Right hindlimb (tissue), 1 donor: Measurements from ENCODE around the gene CLK4.

ENCODE experiments used
- DNase-seq: peaks from one replicate; pipeline ENCODE4 v3.0.0-alpha.2; 2018

Gene CLK4

GRCh38 chr5:178585421-178585820 lies 41.4 kb downstream of the CLK4 start:
- peak; percentile 62 for DNase-seq

DNA sequence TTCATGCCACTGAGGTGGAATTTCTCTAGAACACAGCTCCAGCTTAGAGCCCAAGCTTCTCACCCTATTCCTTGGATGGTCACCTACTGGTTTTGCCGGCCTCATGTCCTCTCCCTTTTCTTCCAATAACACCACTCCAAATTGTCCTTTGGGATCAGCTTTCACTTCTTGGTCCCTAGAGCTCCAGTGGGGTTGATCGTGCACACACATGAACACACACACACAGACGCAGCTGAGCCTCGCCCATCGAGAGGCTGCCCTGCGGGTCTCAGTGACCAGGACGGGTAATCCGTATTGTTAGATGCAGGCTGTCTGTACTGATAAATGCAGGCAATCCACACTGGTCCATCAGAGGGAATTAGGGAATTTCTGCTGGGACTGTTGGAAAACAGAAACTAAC lies 43.6 kb downstream of the CLK4 start:
- no peak for DNase-seq

DNA sequence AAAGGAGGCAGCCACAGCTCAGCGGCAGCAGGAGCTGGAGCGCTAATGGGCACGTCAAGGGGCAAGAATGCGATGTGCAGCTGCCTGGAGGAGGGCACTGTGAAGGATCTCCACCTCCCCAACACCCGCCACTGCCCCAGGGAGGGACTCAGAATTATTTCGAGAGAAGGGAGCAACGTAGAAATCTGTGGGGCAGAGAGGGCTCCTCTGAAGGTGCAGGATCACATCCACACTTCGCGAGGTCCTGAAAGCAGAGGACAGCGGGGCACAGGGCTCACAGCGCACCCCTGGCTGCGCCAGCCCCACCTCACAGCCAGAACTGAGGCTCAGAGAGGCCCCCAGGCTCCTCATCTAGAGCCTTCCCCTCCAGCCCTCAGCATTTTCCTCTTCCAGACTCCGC lies 44.6 kb downstream of the CLK4 start:
- no peak for DNase-seq

DNA sequence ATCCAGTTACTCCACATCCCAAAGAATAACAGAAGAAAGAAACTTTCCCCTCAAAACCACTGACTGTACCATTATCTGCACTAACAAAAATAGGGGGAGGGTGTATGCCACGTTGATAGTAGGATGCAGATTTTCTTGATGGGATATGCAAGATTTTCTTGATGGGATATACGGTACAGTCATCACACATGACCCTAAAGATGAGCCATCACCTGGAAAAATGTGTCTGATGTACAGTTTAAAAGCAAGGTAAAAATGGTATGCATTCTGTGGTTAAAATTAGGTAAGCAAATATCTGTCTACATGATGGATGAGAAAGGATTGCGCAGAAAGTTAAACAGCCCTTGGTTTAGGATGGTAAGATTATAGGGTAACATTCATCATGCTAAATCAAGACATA lies 45.2 kb downstream of the CLK4 start:
- no peak for DNase-seq

DNA sequence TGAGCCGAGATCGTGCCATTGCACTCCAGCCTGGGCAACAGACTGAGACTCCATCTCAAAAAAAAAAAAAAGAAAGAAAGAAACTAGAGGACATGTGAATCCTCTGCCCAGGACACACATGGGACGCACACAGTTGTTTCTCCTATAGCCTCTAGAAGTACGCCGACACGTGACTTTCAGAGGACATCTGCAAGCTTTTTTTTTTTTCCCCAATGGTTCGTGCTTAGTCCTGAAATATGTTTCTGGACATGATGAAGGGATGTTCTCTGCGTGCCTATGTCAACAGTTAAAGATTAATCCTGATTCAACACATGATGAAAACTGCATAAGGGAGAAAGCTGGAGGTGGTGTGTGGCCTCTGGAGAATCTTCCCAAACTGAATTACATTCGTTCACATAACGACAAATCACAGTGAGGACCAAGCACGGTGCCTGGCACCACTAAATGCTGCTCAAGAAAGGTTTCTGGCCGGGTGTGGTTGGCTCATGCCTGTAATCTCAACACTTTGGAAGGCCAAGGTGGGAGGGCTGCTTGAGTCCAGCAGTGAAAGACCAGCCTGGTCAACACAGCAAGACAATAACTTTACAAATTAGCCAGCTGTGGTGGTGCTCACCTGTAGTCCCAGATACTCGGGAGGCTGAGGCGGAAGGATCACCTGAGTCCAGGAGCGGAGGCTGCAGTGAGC lies 46.4 kb downstream of the CLK4 start:
- DNase-seq, result no peak

DNA sequence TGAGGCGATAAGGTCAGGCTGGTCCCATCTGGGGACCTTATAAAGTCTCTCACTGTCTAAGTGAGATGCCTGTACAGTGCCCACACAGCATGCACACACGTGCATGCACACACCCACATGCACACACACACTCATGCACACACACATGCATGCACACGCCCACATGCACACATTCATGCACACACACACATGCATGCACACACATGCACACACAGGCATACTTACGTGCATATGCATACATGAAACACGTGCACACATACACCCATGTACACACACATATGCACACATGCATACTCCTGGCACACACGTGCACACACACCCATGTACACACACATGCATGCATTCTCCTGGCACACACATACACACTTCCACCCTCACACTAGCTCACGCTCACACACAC lies 48.9 kb downstream of the CLK4 start:
- DNase-seq, result no peak

DNA sequence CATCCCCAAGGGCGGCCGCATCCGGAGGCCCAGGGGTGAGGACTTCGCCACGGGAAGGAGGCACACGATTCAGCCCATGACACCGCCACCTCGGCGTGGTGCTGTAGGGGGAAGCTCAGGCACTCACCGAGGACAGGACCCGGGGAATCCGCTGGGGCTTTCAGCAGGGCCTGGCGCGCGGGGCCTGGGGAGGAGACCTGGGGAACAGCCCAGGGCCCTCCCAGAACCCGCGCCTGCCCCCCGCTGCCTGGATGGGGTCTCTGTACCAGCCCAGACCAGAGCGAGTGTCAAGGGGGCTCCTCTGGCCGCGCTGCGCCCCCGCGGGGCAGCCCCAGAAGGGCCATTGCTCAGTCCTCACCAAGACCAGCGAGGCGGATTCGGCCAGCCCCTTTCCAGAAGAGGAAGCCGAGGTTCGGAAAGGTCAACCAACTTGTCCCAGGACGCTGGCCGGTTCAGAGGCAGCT lies 49.4 kb downstream of the CLK4 start:
- peak; percentile 30 for DNase-seq

GRCh38 chr5:178576591-178577351 lies 50.1 kb downstream of the CLK4 start:
- DNase-seq, result peak; percentile 39

GRCh38 chr5:178573216-178573615 lies 53.6 kb downstream of the CLK4 start:
- DNase-seq, result no peak

DNA sequence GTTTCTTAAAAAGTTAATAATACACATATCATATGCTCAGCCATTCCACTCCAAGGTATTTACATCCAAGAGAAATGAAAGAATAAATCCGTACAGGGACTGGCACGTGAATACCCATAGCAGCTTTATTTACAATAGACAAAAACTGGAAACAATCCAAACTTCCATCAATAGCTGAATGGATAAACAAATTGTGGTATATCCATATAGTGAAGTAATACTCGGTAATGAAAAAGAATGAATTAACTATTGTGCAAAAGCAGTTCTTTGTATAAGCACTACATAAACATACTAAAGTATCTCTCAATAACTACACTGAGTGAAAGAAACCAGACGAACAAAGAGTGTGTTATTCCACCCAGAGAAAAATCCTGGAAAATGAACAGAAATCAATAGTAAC lies 54.2 kb downstream of the CLK4 start:
- no peak for DNase-seq

DNA sequence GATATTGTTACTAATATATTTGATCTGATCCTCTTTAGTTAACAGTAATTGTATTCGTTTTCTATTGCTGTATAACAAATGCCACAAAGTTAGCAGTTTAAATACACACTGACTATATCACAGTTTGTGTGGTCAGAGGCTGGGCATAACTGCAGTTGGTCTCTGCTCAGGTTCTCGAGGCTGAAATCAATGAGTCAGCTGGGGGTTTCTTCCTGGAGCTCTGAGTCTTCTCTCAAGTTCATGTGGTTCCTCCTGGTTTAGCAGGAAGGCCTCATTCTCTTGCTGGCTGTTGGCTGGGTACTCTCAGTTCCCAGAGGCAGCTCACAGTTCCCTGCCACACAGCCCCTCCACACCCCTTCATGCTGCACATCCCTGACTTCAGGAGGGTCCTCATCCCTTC lies 57.4 kb downstream of the CLK4 start:
- DNase-seq, result no peak

DNA sequence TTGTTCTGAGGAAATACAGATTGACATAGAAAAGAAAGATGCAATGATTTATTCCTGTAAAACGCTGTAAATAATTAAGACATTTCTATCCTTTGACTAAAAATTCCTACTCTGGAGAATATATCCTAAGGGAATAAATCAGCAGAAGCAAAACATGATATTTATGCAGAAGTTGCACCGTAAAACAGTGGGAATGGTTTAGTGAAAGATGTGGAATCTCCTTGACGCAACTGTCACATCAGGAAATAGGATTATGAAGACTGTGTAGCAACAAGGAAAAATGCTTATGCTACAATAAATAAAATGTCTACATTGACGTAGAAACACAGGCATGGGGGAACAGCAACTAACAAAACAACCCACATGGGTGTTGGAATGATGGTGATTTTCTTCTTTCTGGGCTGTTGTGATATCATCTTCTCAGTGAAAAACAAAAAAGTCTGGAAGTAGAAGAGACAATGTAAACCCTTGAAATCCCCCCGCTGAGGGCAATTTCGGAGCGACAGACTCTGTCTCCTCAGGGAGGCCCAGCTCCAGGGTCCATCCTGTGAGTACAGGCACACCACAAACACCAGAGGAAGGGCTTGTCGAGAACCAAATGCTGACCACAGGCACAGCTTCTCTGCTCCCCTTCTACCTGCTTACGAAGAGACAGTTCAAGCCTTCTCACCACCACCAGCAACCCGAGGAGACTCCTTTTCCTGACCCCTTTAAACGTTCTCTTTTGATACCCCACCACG lies 61.9 kb downstream of the CLK4 start:
- no peak for DNase-seq

DNA sequence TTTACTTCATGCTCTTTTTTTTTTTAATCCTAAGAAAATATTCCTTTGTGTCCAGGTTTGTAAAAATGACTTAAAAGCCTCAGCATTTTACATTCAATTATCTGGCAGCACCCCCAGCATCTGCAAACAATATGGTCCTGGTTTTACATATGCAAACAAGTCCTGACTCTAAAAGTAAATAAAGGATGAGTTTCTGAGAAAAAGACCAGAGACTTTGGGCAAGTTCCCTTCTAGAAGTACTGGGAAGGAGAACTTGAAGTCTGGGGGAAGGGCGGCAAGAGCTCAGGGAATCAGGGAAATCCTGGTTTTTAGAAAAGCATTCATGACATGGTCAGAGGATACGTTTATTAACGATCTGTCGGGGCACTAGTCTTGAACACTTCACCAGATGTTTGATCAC lies 62.5 kb downstream of the CLK4 start:
- no peak for DNase-seq

DNA sequence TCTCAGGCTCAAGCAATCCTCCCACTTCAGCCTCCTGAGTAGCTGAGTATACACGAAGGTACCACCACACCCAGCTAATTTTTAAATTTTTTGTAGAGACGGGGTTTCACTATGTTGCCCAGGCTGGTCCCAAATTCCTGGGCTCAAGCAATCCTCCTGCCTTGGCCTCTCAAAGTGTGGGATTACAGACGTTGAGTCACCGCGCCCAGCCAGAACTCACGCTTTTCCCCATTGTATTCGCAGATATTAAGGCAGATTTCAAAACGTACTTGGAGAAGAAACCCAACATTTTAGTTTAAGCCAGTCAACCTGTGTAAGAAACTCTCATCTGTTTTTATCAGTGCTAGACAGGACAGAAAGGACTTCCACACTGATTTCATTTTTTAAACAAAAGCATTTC lies 63.2 kb downstream of the CLK4 start:
- DNase-seq, result no peak

GRCh38 chr5:178561746-178562264 lies 65.0 kb downstream of the CLK4 start:
- no peak for DNase-seq

GRCh38 chr5:178560911-178561310 lies 65.9 kb downstream of the CLK4 start:
- DNase-seq, result no peak

DNA sequence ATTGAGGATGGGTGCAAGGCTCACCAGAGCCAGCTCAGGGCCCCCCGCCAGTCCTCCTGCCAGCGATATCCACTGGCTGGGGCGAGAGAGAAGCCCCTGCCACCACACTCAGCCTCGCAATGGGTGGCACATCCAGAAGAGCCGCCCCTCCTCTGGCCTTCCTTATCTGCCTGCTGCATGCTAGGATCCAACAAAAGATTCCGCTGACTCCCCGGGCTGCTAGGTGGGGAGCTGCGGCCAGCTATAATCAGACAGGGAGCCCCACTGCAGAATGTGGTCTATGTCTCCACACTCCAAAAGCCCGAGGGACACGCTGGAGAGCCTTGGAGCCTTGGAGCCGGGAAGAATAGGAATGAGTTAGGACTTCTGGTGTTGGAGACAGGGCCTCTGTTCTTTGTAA lies 69.4 kb downstream of the CLK4 start:
- no peak for DNase-seq

DNA sequence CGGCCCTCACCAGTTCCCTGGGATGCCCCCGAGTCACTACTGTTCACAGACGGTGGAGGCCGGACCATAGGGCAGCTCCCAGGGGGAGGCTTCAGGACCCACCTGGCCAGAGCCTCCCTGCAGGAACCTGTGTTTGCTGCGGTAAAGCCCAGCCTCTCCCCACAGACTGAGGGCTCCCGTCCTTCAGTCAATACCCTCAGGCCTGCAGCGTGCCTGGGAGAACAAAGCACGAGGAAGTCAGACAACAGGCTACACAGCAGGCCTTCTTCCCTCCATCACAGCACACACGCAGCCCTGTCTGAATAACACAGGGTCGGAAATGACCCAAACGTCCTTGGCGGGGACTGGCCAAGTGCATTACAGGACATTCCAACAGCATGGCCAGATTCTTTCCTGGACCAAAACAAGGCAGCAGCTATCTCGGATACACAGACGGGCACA lies 71.1 kb downstream of the CLK4 start:
- no peak for DNase-seq

- no peak for DNase-seq
Measured at GRCh38 chr5:178555005-178555404, 71.8 kb downstream of the CLK4 start.

DNA sequence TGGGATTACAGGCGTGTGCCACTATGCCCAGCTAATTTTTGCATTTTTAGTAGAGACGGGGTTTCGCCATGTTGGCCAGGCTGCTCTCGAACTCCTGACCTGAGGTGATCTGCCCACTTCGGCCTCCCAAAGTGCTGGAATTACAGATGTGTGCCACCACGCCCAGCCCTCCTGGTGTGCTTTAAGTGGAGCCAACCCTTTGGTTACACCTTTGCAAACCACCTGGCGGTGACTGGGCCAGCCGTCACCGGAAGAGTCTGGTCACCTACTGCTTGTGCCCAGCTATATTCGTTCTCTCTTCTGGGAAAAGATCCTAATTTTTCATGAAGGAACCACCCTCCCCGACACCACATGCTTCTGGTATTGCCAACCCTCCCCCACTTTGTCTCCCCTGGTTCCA lies 72.5 kb downstream of the CLK4 start:
- no peak for DNase-seq

DNA sequence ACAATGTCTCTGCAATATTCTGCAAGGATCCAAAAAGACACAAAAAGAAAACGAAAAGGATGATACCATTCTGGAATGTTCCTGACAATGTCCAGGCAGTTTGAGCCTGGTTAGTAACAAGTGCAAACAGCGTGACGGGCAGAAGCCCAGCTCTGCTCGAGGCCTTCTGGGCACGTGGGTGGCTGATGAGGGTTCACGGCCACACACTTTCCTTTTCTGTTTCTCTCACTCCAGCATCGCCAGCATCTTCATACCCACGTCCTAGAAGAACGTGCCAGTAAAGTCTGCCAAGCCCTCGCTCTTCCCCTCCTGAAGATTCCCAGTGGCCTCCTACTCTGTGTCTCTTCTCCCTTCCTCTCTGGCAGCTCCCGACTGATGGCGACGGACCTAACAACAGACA lies 73.3 kb downstream of the CLK4 start:
- no peak for DNase-seq
